ENCODE data around the gene SMIM44. TPM values are rescaled to one million over a fixed set of nuclear protein-coding genes. Genes with fewer than 3 reads are reported as not detected.
A peak's percentile ranks its signal among the peaks of the same experiment; 100 is the strongest.

Gene SMIM44
- total RNA-seq, 1 experiment from 2014 or later: not detected

GRCh38 chr19:3474614-3475013 is 8.6 kb downstream of the SMIM44 start:
- intact Hi-C loops (cut with micrococcal nuclease; ENCODE audit: unreplicated experiment): no loop called here
- H3K79me2 ChIP-seq (ENCODE audit: low read depth): no peaks in the 10 kb centered on the region

GRCh38 chr19:3474010-3474409 is 9.2 kb downstream of the SMIM44 start:
- intact Hi-C loops (cut with micrococcal nuclease; ENCODE audit: unreplicated experiment): no loop called here

More at GRCh38 chr19:3474614-3475013, 8.6 kb downstream of the SMIM44 start:
- Histone ChIP-seq H3K4me2 (no peak overlapping the region), H2AFZ (no peak overlapping the region), H3K27me3 (ENCODE audit: insufficient read depth, low read depth) (no peaks in the 10 kb centered on the region), H3K36me3 (ENCODE audit: low read depth) (no peaks in the 10 kb centered on the region), H3F3A (ENCODE audit: insufficient read depth, low read depth) (no peaks in the 10 kb centered on the region), H4K20me1 (ENCODE audit: insufficient read depth) (no peaks in the 10 kb centered on the region), H3K9me2 (ENCODE audit: insufficient read depth) (no peaks in the 10 kb centered on the region), H3K27ac (no peak overlapping the region), H3K9me3 (ENCODE audit: insufficient read depth, low read depth) (no peaks in the 10 kb centered on the region), H3K4me1 (replicated peaks; ENCODE audit: insufficient read depth) (no peaks in the 10 kb centered on the region), H3K4me3 (no peak overlapping the region)
- TF ChIP-seq CTCF (conservative IDR thresholded peaks at IDR 0.05): no peak
- no peak for TF ChIP-seq EZH2 (IDR thresholded peaks at IDR 0.05; ENCODE audit: low read depth)
- DNase-seq: no peak
- POLR2A ChIA-PET (ENCODE audit: unreplicated experiment): no interaction called here
- no TSS peak for BruUV-seq (replicated peaks)
- CTCF ChIA-PET: no interaction called here

GRCh38 chr19:3471954-3472655 is 11.1 kb downstream of the SMIM44 start:
- ChIA-PET POLR2A (ENCODE audit: unreplicated experiment) (no interaction called here), CTCF (no interaction called here)
- BruUV-seq (replicated peaks): no TSS peak
- no peak overlapping the region for H3K4me2 ChIP-seq
- H3F3A ChIP-seq (ENCODE audit: insufficient read depth, low read depth): 0 out of 2 replicates have a peak, but pooled peaks cover 3% of the 10 kb centered on the region
- no peaks in the 10 kb centered on the region for H3K4me1 ChIP-seq (replicated peaks; ENCODE audit: insufficient read depth)
- H4K20me1 ChIP-seq (ENCODE audit: insufficient read depth): no peaks in the 10 kb centered on the region
- intact Hi-C loops (cut with micrococcal nuclease; ENCODE audit: unreplicated experiment): loop anchor here (2.0 kb wide), 2 partner anchors 145 to 167 kb away; no protein-coding TSS in a partner anchor
- TF ChIP-seq EZH2 (IDR thresholded peaks at IDR 0.05; ENCODE audit: low read depth): no peak
- peak; percentile 78 for TF ChIP-seq CTCF (conservative IDR thresholded peaks at IDR 0.05)
- no peaks in the 10 kb centered on the region for H3K36me3 ChIP-seq (ENCODE audit: low read depth)
- no peak overlapping the region for H3K27ac ChIP-seq
- H3K9me3 ChIP-seq (ENCODE audit: insufficient read depth, low read depth): no peaks in the 10 kb centered on the region
- H3K9me2 ChIP-seq (ENCODE audit: insufficient read depth): no peaks in the 10 kb centered on the region
- H3K27me3 ChIP-seq (ENCODE audit: insufficient read depth, low read depth): no peaks in the 10 kb centered on the region
- no peak for DNase-seq
- H3K4me3 ChIP-seq: no peak overlapping the region
- H2AFZ ChIP-seq: no peak overlapping the region
- H3K79me2 ChIP-seq (ENCODE audit: low read depth): no peaks in the 10 kb centered on the region

More at GRCh38 chr19:3474010-3474409, 9.2 kb downstream of the SMIM44 start:
- no peak for TF ChIP-seq EZH2 (IDR thresholded peaks at IDR 0.05; ENCODE audit: low read depth)
- TF ChIP-seq CTCF (conservative IDR thresholded peaks at IDR 0.05): no peak
- H2AFZ ChIP-seq: no peak overlapping the region
- POLR2A ChIA-PET (ENCODE audit: unreplicated experiment): no interaction called here
- no peak for DNase-seq
- H4K20me1 ChIP-seq (ENCODE audit: insufficient read depth): no peaks in the 10 kb centered on the region
- H3F3A ChIP-seq (ENCODE audit: insufficient read depth, low read depth): no peaks in the 10 kb centered on the region
- no peak overlapping the region for H3K4me3 ChIP-seq
- no peaks in the 10 kb centered on the region for H3K9me2 ChIP-seq (ENCODE audit: insufficient read depth)
- no peaks in the 10 kb centered on the region for H3K4me1 ChIP-seq (replicated peaks; ENCODE audit: insufficient read depth)
- H3K27me3 ChIP-seq (ENCODE audit: insufficient read depth, low read depth): no peaks in the 10 kb centered on the region
- CTCF ChIA-PET: no interaction called here
- H3K36me3 ChIP-seq (ENCODE audit: low read depth): no peaks in the 10 kb centered on the region
- H3K4me2 ChIP-seq: no peak overlapping the region
- no TSS peak for BruUV-seq (replicated peaks)
- H3K79me2 ChIP-seq (ENCODE audit: low read depth): no peaks in the 10 kb centered on the region
- H3K27ac ChIP-seq: no peak overlapping the region
- H3K9me3 ChIP-seq (ENCODE audit: insufficient read depth, low read depth): no peaks in the 10 kb centered on the region

All from PC-9 (cell line).